ENCODE measurements around the gene WDHD1.
"Not testable (repeated sequence)": the region's sequence is repeated elsewhere in the genome, so short reads cannot be mapped to it uniquely, and the experiment has no call there.

WDHD1 gene

DNA sequence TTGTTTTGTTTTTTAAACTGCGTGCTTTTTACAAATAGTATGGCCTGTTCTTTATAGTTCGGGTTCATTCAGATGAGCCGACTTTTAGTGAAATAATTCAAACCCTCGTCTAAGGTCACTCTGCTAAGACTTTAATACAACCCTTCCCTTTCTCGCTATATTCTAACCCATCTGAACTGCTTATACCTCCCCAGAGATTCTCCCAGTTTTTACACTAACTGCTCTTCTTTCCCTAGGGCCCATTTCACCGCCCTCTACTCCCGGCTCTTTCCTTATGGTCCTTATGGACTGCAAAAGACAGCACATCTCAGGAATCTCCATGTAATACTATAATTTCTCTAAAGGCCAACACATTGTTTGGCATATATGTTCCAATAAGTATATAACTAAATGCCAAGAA lies 26.6 kb upstream of the WDHD1 start:
- no peaks in the 10 kb centered on the region for H3K27me3 Mint-ChIP-seq
- peak overlapping the region; percentile 86 for H3K4me3 Mint-ChIP-seq
- H3K36me3 Mint-ChIP-seq = peaks cover 28% of the 10 kb centered on the region
- CTCF ChIA-PET = interaction anchor here (1.0 to 1.1 kb wide), 2 partner anchors 27 to 108 kb away, joined by 4 read pairs; partner anchors contain the start of genes SOCS4 and WDHD1
- H3K9me3 Mint-ChIP-seq = no peaks in the 10 kb centered on the region
- no peak for DNase-seq
- peak overlapping the region; percentile 4 for H3K27ac Mint-ChIP-seq
- H3K4me1 Mint-ChIP-seq = peaks cover 42% of the 10 kb centered on the region

DNA sequence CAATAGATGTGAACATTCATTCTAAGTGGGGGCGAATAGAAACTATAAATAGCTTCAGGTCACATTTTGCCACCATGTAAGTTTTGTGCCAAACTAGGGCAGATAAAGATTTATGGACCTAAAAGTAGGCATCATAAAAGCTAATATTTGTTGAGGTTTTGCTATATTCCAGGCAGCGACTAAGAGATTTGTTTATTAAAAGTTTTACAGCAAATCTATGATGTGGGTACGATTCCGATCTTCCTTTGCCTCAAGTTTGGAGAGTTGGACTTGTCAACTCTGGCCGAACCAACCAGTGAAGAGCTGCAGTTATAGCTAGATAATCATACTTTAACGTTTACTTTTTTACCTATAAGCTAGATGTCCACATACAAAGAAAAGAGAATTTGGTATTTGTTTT lies 26.1 kb upstream of the WDHD1 start:
- no peak for DNase-seq
- Mint-ChIP-seq H3K36me3 (peaks cover 24% of the 10 kb centered on the region), H3K4me1 (peaks cover 40% of the 10 kb centered on the region), H3K27ac (peak overlapping the region; percentile 43), H3K27me3 (no peaks in the 10 kb centered on the region), H3K4me3 (peak overlapping the region; percentile 86), H3K9me3 (no peaks in the 10 kb centered on the region)
- CTCF ChIA-PET = interaction anchor here (1.0 to 1.1 kb wide), 3 partner anchors 26 to 218 kb away, joined by 4 read pairs; partner anchors contain the start of genes FBXO34, SOCS4 and WDHD1

DNA sequence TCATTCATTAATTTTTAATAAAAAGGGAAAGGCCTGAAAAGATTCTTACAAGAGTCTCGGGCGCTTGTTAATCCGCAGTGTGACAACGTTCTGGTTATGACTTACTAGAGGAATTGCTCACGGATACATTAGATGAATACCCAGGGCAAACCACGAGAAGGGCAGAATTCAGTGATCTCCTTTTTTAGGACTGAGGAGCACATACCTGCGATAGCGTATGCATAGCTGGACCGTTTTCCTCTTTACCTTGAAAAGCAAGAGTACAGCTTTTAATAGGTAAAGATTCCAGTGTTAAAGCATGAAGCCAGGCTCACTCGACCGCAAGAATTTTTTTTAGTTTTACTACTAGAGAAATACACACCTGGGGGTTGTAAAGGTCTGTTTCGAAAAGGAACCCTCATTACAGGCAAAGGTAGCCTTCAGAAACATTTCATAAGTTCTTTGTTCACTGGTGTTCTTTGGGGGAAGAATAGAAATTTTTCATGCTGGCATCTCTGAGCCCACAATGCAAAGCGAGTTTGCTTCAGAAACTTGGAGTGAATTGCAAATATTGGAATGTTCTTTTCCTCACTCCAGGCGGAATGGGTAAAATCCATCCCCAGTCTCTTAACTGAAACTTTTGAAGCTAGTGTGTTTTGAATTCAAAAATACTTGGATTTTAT lies 25.5 kb upstream of the WDHD1 start:
- Mint-ChIP-seq H3K36me3 (peaks cover 23% of the 10 kb centered on the region), H3K9me3 (no peaks in the 10 kb centered on the region), H3K4me1 (peaks cover 40% of the 10 kb centered on the region), H3K4me3 (peak overlapping the region; percentile 86), H3K27me3 (no peaks in the 10 kb centered on the region), H3K27ac (peak overlapping the region; percentile 91)
- CTCF ChIA-PET = interaction anchor here (0.8 to 2.2 kb wide), 12 partner anchors 10 to 218 kb away, joined by 3 to 9 read pairs (median 4); partner anchors contain the start of genes FBXO34, SOCS4 and WDHD1
- DNase-seq = no peak

DNA sequence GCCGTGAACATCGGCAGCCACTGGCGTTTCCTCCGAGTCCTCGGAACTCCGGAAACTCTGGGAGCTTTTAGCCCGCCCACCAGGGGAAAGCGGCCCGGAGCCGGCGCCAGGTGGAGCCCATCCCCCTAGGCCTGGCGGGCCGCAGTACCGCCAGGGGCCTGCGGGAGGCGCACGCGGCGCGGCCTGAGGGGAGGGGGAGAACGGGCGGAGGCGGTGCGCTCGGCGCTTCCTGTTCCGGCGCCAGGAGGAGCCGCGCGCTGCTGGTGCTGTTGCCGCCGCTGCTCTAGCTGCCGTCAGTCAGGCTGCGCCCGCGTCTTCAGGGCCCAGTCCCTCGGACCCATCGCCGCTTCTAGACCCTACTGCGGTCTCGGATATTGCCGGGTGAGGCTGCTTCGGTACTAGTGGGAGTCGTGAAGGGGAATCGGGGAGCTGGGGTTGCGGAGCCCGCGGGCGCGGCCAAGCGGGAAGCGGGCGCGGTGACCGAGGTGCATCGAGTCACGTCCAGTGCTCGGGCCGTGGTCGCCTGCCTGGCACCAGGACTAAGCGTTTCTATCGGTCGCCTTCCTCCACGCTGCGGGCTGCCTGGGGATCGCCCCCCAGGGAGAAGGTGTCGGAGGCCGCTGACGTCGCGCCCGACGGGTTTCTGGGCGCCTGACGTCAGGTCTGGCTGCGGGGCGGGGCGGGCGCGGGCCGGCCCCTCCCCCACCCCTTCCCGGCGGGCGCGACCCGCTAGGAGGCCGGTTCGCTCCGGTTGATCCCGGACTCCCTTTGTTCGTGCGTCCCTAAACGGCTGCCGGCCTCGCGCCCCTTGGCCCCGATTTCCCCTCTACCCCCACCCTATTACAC lies 24.7 kb upstream of the WDHD1 start, which contains the start of gene MAPK1IP1L:
MAPK1IP1L (plus strand) TSS at position 225 of the 846 bp plus-strand sequence. CDS start 10,037 bp downstream, outside the sequence.
- CTCF ChIA-PET = interaction anchor here (0.7 to 2.2 kb wide), 26 partner anchors 8 to 323 kb away, joined by 3 to 13 read pairs (median 4); partner anchors contain the start of genes DLGAP5, SOCS4 and WDHD1
- Mint-ChIP-seq H3K9me3 (no peaks in the 10 kb centered on the region), H3K4me1 (peaks cover 40% of the 10 kb centered on the region), H3K27ac (peak within 1 kb of the TSS; percentile 91), H3K27me3 (no peaks in the 10 kb centered on the region), H3K36me3 (peaks cover 23% of the 10 kb centered on the region), H3K4me3 (peak within 1 kb of the TSS; percentile 86)
- peak; percentile 91 for DNase-seq

DNA sequence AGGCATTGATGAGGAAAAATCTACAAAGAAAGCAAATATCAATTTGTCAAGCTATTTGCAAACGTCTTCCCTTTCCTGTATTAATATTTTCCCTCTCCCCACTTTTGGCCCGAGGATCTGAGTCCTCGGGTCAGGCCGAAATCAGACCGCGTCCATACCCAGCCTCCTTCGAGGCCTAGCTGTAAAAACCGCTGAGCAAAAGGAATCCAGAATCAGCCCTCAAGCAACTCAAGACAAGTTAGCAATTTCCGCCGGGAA lies 24.2 kb upstream of the WDHD1 start:
- H3K9me3 Mint-ChIP-seq = no peaks in the 10 kb centered on the region
- CTCF ChIA-PET = interaction anchor here (0.7 to 2.2 kb wide), 25 partner anchors 8 to 323 kb away, joined by 3 to 13 read pairs (median 4); partner anchors contain the start of genes DLGAP5, SOCS4 and WDHD1
- H3K4me1 Mint-ChIP-seq = peaks cover 40% of the 10 kb centered on the region
- H3K4me3 Mint-ChIP-seq = peak overlapping the region; percentile 86
- no peak for DNase-seq
- H3K27ac Mint-ChIP-seq = peak overlapping the region; percentile 91
- H3K36me3 Mint-ChIP-seq = peaks cover 22% of the 10 kb centered on the region
- no peaks in the 10 kb centered on the region for H3K27me3 Mint-ChIP-seq

DNA sequence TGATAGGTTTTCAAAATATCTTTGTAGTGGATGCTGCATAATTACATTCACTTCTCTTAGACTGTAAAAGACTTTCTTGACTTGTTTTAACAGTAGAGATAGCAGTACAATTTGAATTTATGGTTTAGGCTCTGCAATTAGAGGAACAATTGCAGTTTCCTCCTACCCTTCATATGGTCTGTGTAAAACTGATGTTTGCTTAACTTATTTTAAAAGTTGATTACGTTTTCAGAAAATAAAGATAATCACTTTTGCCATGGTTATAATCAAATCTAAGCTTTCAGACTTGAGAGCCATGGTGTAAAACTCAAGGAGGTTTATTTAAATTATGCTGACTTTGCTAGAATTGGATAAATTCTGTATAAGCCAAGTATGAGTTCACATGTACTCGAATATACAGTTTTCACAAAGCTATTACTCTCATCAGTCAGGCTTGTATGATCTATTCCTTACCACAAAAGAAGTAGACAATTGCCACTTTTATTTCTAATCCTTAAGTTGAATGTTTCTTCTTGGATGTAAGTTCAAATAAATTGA lies 22.1 kb upstream of the WDHD1 start:
- no peak overlapping the region for H3K27ac Mint-ChIP-seq
- peaks cover 18% of the 10 kb centered on the region for H3K36me3 Mint-ChIP-seq
- no peaks in the 10 kb centered on the region for H3K27me3 Mint-ChIP-seq
- no peak for DNase-seq
- CTCF ChIA-PET = no interaction called here
- no peaks in the 10 kb centered on the region for H3K9me3 Mint-ChIP-seq
- peaks cover 29% of the 10 kb centered on the region for H3K4me1 Mint-ChIP-seq
- no peak overlapping the region for H3K4me3 Mint-ChIP-seq

DNA sequence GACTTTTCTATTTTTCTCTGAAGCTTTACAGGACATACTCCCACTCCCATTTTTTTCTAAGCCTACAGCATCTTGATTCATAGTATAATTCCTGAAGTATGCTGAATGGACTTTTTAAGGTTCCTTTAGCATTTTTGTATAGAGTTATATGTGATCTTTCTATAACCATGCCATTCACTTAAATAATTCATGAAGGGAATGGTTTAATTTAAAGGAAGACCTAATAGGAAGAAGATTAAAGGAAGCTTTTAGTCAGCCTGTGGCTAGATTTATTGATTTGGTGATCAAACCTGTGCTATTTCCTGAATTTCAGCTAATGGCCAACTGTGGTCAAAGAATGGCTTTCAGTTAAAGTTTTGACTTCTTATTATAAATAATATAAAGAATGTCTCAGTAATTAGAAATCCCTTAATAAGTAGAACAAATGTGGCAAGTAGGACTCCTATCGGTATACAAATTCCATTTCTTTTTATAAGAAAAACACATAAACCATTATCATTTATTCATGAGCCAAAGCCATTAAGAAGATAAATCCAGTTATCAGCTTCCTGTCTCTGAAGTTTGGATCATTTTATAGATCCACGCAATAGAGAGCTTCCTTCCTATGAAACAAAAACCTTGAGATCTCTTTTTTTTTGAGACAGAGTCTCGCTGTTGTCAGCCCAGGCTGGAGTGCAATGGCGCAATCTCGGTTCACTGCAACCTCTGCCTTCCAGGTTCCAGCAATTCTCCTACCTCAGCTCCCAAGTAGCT lies 20.6 kb upstream of the WDHD1 start:
- Mint-ChIP-seq H3K27ac (no peak overlapping the region), H3K4me1 (peaks cover 15% of the 10 kb centered on the region), H3K27me3 (no peaks in the 10 kb centered on the region), H3K36me3 (peaks cover 19% of the 10 kb centered on the region), H3K9me3 (no peaks in the 10 kb centered on the region), H3K4me3 (no peak overlapping the region)
- CTCF ChIA-PET = interaction anchor here (1.8 kb wide), 1 partner anchor 42 kb away, joined by 4 read pairs; no protein-coding TSS in a partner anchor
- no peak for DNase-seq

DNA sequence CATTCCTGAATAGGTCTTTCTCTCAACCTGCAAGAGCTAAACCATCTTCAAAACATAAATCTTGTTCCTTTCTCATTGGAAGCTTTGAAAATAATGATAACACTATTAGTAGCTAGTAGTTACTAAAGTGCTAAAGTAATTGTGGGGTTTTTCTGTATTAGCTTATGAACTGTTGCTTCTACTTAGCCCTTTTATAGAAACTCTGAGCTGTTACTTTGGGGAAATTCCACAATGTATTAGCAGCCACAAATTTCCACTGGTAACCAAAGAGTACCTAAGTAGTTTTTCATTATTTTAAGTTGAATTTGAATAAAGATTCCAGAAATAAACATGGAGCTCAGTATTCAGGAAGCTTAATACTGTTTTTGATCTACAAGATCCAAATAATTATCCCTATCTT lies 18.2 kb upstream of the WDHD1 start:
- Mint-ChIP-seq H3K4me1 (peaks cover 4% of the 10 kb centered on the region), H3K27me3 (no peaks in the 10 kb centered on the region), H3K4me3 (no peak overlapping the region), H3K36me3 (peaks cover 17% of the 10 kb centered on the region), H3K27ac (no peak overlapping the region), H3K9me3 (no peaks in the 10 kb centered on the region)
- no peak for DNase-seq
- CTCF ChIA-PET = interaction anchor here (1.1 to 1.4 kb wide), 2 partner anchors 18 to 141 kb away, joined by 3 to 5 read pairs; partner anchors contain the start of genes SOCS4 and WDHD1

DNA sequence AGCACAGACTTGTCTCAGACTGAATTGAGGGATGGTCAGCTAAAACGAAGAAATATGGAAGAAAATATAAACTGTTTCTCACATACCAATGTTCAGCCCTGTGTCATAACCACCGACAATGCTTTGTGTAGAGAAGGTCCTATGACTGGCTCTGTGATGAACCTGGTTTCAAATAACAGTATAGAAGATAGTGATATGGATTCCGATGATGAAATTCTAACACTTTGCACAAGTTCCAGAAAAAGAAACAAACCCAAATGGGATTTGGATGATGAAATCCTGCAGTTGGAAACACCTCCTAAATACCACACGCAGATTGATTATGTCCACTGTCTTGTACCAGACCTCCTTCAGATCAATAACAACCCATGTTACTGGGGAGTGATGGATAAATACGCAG lies 16.6 kb upstream of the WDHD1 start:
- DNase-seq = no peak
- H3K27ac Mint-ChIP-seq = no peak overlapping the region
- no peaks in the 10 kb centered on the region for H3K4me1 Mint-ChIP-seq
- no peaks in the 10 kb centered on the region for H3K27me3 Mint-ChIP-seq
- no peaks in the 10 kb centered on the region for H3K9me3 Mint-ChIP-seq
- H3K4me3 Mint-ChIP-seq = no peak overlapping the region
- peaks cover 28% of the 10 kb centered on the region for H3K36me3 Mint-ChIP-seq
- CTCF ChIA-PET = interaction anchor here (1.8 kb wide), 1 partner anchor 8 kb away, joined by 8 read pairs; the partner anchor contains the start of gene MAPK1IP1L

DNA sequence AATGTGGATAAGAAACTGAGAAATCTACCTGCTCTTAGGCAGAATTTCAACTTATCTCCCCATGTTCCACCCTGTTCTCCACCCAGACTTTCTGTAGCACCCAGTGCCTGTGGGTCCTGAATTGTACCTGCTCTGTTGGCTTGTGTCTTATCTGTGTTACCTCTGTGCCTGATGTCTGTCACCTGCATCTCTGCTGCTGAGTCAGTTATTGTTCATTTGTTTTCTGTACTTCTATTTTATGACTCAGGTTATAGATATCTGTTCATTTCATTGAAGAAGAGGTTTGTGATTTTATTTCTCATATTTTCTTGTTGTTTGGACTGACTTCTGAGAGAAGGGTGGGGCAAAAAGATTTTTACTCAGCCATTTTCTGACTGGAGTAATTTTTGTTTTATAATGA lies 11.8 kb upstream of the WDHD1 start:
- DNase-seq = no peak
- Mint-ChIP-seq H3K27me3 (no peaks in the 10 kb centered on the region), H3K36me3 (peaks cover 48% of the 10 kb centered on the region), H3K4me3 (no peak overlapping the region), H3K27ac (no peak overlapping the region), H3K9me3 (no peaks in the 10 kb centered on the region), H3K4me1 (no peaks in the 10 kb centered on the region)
- CTCF ChIA-PET = interaction anchor here (3.2 kb wide), 1 partner anchor 12 kb away, joined by 13 read pairs; the partner anchor contains the start of gene MAPK1IP1L

DNA sequence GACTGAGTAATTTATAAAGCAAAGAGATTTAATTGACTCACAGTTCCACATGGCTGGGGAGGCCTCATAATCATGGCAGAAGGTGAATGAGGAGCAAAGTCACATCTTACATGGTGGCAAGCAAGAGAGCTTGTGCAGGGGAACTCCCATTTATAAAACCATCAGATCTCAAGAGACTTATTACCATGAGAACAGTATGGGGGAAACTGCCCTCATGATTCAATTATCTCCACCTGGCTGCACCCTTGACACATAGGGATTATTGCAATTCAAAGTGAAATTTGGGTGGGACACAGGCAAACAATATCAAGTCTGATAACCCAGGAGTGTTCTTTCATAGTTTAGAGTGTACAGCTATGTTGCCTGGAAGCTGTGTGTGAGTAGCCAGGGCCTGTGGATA lies 11.1 kb upstream of the WDHD1 start:
- DNase-seq, H3K4me3 Mint-ChIP-seq, H3K27ac Mint-ChIP-seq, H3K27me3 Mint-ChIP-seq, H3K4me1 Mint-ChIP-seq, H3K9me3 Mint-ChIP-seq: not testable (repeated sequence)
- peaks cover 46% of the 10 kb centered on the region for H3K36me3 Mint-ChIP-seq
- CTCF ChIA-PET = interaction anchor here (3.2 kb wide), 1 partner anchor 13 kb away, joined by 13 read pairs; the partner anchor contains the start of gene MAPK1IP1L

DNA sequence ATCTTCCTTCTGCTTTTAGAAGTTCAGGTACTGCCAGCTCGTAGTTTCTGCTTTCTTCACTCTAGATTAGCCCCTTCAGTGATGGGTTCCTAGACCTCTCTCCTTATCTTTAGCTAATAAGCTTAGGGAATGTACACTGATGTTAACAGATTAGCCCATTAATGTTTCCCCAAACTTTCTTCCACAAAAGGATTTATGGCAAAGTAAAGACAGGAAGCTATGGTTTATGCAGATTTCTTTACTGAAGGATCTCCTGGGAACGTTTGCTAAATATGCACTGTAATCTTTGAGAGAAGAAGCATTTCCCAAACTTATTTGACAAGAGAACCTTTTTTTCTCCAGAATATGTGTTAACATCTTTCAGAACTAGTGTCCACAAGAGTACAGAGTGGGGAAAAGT lies 4.3 kb upstream of the WDHD1 start:
- no peak overlapping the region for H3K4me3 Mint-ChIP-seq
- CTCF ChIA-PET = interaction anchor here (1.7 kb wide), 1 partner anchor 20 kb away, joined by 4 read pairs; the partner anchor contains the start of gene MAPK1IP1L
- peaks cover 28% of the 10 kb centered on the region for H3K36me3 Mint-ChIP-seq
- H3K4me1 Mint-ChIP-seq = peaks cover 37% of the 10 kb centered on the region
- no peaks in the 10 kb centered on the region for H3K9me3 Mint-ChIP-seq
- DNase-seq = no peak
- H3K27ac Mint-ChIP-seq = no peak overlapping the region
- no peaks in the 10 kb centered on the region for H3K27me3 Mint-ChIP-seq

DNA sequence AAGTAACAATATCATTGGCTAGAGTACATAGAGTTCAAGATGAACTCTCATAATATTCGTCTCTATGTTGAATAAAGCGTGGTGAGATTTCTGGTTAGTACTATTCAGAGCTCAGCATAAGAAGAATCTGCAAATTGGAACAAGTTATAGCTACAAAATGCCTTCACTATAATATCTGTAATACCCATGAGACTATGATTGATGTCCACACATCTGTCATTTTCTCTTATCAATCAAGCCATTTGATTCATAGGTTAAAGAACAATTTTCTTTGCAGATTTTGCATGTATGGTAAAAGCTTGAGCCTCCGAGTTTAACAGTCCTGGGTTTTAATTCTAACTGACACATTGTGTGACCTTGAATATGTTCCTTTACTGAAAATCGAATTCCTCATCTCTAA lies 1.6 kb upstream of the WDHD1 start:
- peaks cover 54% of the 10 kb centered on the region for H3K4me1 Mint-ChIP-seq
- H3K36me3 Mint-ChIP-seq = peaks cover 23% of the 10 kb centered on the region
- no peaks in the 10 kb centered on the region for H3K27me3 Mint-ChIP-seq
- peak overlapping the region; percentile 90 for H3K4me3 Mint-ChIP-seq
- peak overlapping the region; percentile 56 for H3K27ac Mint-ChIP-seq
- H3K9me3 Mint-ChIP-seq = no peaks in the 10 kb centered on the region
- DNase-seq = no peak
- CTCF ChIA-PET = interaction anchor here (2.5 kb wide), 1 partner anchor 23 kb away, joined by 6 read pairs; the partner anchor contains the start of gene MAPK1IP1L

Measured in activated naive CD4-positive, alpha-beta T cell treated with anti-CD3 and anti-CD28 coated beads, Interleukin-2, amount 10 ng/mL, durations not matched to agents 7 days and 5 days (primary cell).